Osteoblast (primary cell): ENCODE measurements around the gene MAPRE3. TPM values are rescaled to one million over a fixed set of nuclear protein-coding genes. Genes with fewer than 3 reads are reported as not detected.

Experiments used
- DNase-seq: peaks from one replicate; pipeline ENCODE4 v3.0.0; 2011; ENCODE audit warnings: low spot score, mixed read lengths; ENCODE audit not compliant: insufficient read length; ENCODE audit errors: missing footprints
- H2AFZ ChIP-seq: 2 replicates; pipeline ENCODE4 v1.6.0; 2011; ENCODE audit warnings: mild to moderate bottlenecking, low read length
- H3K27ac ChIP-seq: 2 replicates; pipeline ENCODE4 v1.5.1; 2011; ENCODE audit warnings: mild to moderate bottlenecking, low read depth, low read length, moderate library complexity
- H3K27me3 ChIP-seq: 2 replicates; pipeline ENCODE4 v1.6.0; 2012; ENCODE audit warnings: mild to moderate bottlenecking, control low read depth, inconsistent platforms, low read length, moderate library complexity; ENCODE audit not compliant: insufficient read depth
- H3K36me3 ChIP-seq: 2 replicates; pipeline ENCODE4 v1.5.1; 2011; ENCODE audit warnings: mild to moderate bottlenecking, low read length, control low read depth, moderate library complexity; ENCODE audit not compliant: insufficient read depth
- H3K4me1 ChIP-seq: 2 replicates; pipeline ENCODE4 v1.5.1; 2011; ENCODE audit warnings: mild to moderate bottlenecking, low read length, control low read depth, moderate library complexity; ENCODE audit not compliant: insufficient read depth
- H3K4me2 ChIP-seq: 2 replicates; pipeline ENCODE4 v1.6.0; 2011; ENCODE audit warnings: mild to moderate bottlenecking, low read length; ENCODE audit not compliant: insufficient read depth
- H3K4me3 ChIP-seq: fragments of 200-600 bp; sonication (generic); 3 replicates; pipeline ENCODE4 v1.5.1; 2012; ENCODE audit warnings: mild to moderate bottlenecking, low read length, inconsistent platforms; ENCODE audit not compliant: insufficient read depth
- H3K79me2 ChIP-seq: 2 replicates; pipeline ENCODE4 v1.6.0; 2012; ENCODE audit warnings: mild to moderate bottlenecking, low read length, control low read depth, inconsistent platforms; ENCODE audit not compliant: insufficient read depth
- H3K9me3 ChIP-seq: 2 replicates; pipeline ENCODE4 v1.5.1; 2011; ENCODE audit warnings: low read depth, low read length, control low read depth
- H4K20me1 ChIP-seq: 2 replicates; pipeline ENCODE4 v1.6.0; 2012; ENCODE audit warnings: mild to moderate bottlenecking, low read length, control low read depth; ENCODE audit not compliant: insufficient read depth
- total RNA-seq: library from RNA; depleted of rRNA; stranded (reverse); fragments of >200 nt; gene quantifications from 2 replicates; pipeline ENCODE4 v1.2.3, GENCODE V29; 2012
- TF ChIP-seq, protein P1 (sequence below): IDR thresholded peaks from 2 replicates; pipeline ENCODE4 v1.5.1; 2011; ENCODE audit warnings: mild to moderate bottlenecking, low read depth, low read length, moderate library complexity; ENCODE audit errors: extremely low read depth

MAPRE3 gene
- total RNA-seq, 1 donor: 6.5 TPM

DNA sequence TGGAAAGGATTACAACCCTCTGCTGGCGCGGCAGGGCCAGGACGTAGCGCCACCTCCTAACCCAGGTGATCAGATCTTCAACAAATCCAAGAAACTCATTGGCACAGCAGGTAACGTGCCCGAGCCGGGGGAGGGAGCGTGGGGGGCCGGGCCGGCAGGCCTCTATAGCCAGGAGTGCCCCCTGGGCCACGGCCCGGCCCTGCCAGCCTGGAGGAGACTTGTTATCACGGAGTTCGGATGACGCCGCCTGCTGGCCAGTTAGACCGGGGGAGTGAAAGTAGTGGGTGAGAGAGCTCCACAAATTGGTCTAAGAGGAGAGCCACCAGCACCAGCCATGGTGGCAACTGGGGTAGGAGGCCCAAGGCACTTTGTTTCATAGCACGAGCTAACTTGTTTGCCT, 53.8 kb downstream of the MAPRE3 start:
- no peaks in the 10 kb centered on the region for H3K9me3 ChIP-seq
- peaks cover 12% of the 10 kb centered on the region for H3K4me1 ChIP-seq
- peaks cover 11% of the 10 kb centered on the region for H3K79me2 ChIP-seq
- no peak overlapping the region for H3K27ac ChIP-seq
- H4K20me1 ChIP-seq: peaks cover 40% of the 10 kb centered on the region
- TF ChIP-seq, protein P1, sequence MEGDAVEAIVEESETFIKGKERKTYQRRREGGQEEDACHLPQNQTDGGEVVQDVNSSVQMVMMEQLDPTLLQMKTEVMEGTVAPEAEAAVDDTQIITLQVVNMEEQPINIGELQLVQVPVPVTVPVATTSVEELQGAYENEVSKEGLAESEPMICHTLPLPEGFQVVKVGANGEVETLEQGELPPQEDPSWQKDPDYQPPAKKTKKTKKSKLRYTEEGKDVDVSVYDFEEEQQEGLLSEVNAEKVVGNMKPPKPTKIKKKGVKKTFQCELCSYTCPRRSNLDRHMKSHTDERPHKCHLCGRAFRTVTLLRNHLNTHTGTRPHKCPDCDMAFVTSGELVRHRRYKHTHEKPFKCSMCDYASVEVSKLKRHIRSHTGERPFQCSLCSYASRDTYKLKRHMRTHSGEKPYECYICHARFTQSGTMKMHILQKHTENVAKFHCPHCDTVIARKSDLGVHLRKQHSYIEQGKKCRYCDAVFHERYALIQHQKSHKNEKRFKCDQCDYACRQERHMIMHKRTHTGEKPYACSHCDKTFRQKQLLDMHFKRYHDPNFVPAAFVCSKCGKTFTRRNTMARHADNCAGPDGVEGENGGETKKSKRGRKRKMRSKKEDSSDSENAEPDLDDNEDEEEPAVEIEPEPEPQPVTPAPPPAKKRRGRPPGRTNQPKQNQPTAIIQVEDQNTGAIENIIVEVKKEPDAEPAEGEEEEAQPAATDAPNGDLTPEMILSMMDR: no peak
- no peak overlapping the region for H3K4me2 ChIP-seq
- H3K4me3 ChIP-seq: no peak overlapping the region
- DNase-seq: peak; percentile 88
- no peaks in the 10 kb centered on the region for H3K27me3 ChIP-seq
- H3K36me3 ChIP-seq: peaks cover 17% of the 10 kb centered on the region
- no peak overlapping the region for H2AFZ ChIP-seq

DNA sequence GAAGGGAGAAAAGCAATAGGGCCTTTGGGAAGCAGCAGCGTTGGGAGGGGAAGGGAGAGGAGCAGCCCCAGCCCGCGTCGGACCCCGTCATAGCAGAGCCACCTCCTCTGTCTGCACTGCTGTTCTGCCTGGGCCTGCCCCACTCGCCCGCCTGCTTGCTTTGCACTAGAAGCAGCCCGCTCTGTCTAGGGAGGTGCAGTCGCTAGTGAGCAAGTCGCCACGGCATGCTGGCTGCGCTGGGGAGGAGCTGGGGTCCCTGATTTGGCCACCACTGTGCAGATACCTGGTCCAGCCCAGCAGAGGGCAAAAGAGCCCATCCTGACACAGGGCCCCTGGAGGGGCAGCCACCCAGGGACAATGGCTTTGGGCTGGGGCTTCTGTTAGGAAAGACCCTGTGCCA, 54.4 kb downstream of the MAPRE3 start:
- Histone ChIP-seq H3K4me3 (no peak overlapping the region), H3K79me2 (peaks cover 14% of the 10 kb centered on the region), H3K4me2 (no peak overlapping the region), H2AFZ (no peak overlapping the region), H3K4me1 (peaks cover 12% of the 10 kb centered on the region), H3K36me3 (peaks cover 17% of the 10 kb centered on the region), H4K20me1 (peaks cover 38% of the 10 kb centered on the region), H3K9me3 (no peaks in the 10 kb centered on the region), H3K27me3 (no peaks in the 10 kb centered on the region), H3K27ac (no peak overlapping the region)
- TF ChIP-seq, protein P1: no peak
- peak; percentile 37 for DNase-seq

DNA sequence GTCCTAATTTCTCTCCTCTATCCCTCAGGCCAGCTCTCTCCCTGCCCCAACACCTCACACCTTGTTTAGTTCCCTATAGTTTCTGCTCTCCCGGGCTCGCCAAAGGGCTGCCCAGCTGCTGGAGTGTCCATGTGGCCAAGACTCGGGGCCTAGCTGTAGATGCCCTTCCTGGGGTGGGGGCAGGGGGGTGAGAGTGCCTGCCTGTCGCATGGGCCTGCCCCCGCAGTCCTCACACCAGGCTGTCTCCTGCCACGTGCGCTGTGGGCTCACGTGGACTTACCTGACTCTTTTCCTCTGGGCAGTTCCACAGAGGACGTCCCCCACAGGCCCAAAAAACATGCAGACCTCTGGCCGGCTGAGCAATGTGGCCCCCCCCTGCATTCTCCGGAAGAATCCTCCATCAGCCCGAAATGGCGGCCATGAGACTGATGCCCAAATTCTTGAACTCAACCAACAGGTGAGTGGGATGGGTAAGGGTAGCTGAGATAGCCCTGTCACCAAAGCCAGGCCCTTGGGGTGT, 54.9 kb downstream of the MAPRE3 start:
- Histone ChIP-seq H3K4me2 (no peak overlapping the region), H3K36me3 (peaks cover 17% of the 10 kb centered on the region), H4K20me1 (peaks cover 33% of the 10 kb centered on the region), H3K27ac (no peak overlapping the region), H2AFZ (no peak overlapping the region), H3K4me1 (peaks cover 10% of the 10 kb centered on the region), H3K79me2 (peaks cover 17% of the 10 kb centered on the region), H3K4me3 (no peak overlapping the region), H3K9me3 (no peaks in the 10 kb centered on the region), H3K27me3 (no peaks in the 10 kb centered on the region)
- peak; percentile 72 for DNase-seq
- TF ChIP-seq, protein P1: no peak

DNA sequence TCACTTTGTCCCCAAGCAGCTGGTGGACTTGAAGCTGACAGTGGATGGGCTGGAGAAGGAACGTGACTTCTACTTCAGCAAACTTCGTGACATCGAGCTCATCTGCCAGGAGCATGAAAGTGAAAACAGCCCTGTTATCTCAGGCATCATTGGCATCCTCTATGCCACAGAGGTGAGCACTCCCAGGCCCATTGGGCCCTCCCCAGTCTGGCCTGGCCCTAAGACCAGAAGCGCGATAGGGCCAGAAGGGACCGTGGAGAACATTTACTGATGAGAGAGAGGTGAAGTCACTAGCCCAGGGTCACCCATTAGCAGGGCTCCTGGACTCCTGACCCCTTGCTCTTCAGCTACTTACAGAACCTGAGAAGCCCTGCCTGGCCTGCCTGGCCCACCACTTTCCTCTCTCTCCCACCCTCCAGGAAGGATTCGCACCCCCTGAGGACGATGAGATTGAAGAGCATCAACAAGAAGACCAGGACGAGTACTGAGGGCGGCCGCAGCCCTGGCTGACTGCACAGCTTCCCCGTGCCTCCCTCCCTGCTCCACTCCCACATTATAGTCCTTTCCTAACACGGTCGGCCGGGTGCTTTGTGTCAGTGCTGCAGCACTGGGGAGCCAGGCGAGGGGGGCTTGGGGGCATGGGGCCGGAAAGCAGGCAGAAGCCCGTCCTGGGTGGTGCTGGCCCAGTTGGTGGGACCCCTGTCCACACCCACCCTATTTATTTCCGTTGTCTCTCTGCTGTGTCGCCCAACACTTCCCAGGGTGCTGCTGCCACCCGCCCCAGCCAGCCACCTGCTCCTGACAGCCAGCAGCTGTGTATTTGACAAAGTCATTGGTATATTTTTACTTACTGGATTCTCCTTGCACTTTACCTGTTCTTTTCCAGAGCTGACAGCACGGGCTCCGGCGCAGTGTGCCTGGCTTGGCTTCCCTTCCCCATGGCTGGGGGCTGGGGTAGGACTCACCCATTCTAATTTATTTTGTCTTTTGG, 55.7 kb downstream of the MAPRE3 start:
- TF ChIP-seq, protein P1: no peak
- H3K27me3 ChIP-seq: no peaks in the 10 kb centered on the region
- no peak overlapping the region for H3K4me3 ChIP-seq
- H3K27ac ChIP-seq: no peak overlapping the region
- no peaks in the 10 kb centered on the region for H3K9me3 ChIP-seq
- peaks cover 4% of the 10 kb centered on the region for H3K4me1 ChIP-seq
- H2AFZ ChIP-seq: no peak overlapping the region
- no peak overlapping the region for H3K4me2 ChIP-seq
- DNase-seq: peak; percentile 75
- H3K79me2 ChIP-seq: peaks cover 20% of the 10 kb centered on the region
- H3K36me3 ChIP-seq: peaks cover 17% of the 10 kb centered on the region
- H4K20me1 ChIP-seq: peaks cover 25% of the 10 kb centered on the region
